Prostate gland (tissue), 2 donors: ENCODE data around the gene EIF6.

ENCODE experiments used
- CTCF ChIP-seq, 4 experiments: fragments of 200-600 bp in 2 of 4; fragments of 450-650 bp in 2 of 4; sonication (generic) in 2 of 4; IDR thresholded peaks; 1 replicate in 3 of 4; 2 replicates in 1 of 4; pipeline ENCODE4 v1.5.1; 2016 to 2019; ENCODE audit warnings: antibody characterized with exemption in 4 of 4, mild to moderate bottlenecking in 2 of 4, moderate library complexity in 2 of 4
- POLR2A ChIP-seq: fragments of 450-650 bp; IDR thresholded peaks from one replicate; pipeline ENCODE4 v1.6.1; 2016; ENCODE audit warnings: antibody characterized with exemption, mild to moderate bottlenecking

- TF ChIP-seq CTCF (IDR thresholded peaks at IDR 0.05) (no peak), POLR2A (no peak)
These were observed 35.3 kb upstream of the EIF6 start for GRCh38 chr20:35319871-35320197.
